Loucy (cell line): ENCODE data around the gene CTBP2.

Experiments
- CTCF ChIP-seq: fragments of 200-600 bp; sonication (generic); conservative IDR thresholded peaks from 2 replicates; pipeline ENCODE4 v1.5.1; 2014; ENCODE audit warnings: mild to moderate bottlenecking, antibody characterized with exemption, low read length
- EZH2phosphoT487 ChIP-seq: fragments of 200-600 bp; IDR thresholded peaks from 2 replicates; pipeline ENCODE4 v1.6.1; 2018; ENCODE audit warnings: antibody characterized with exemption, mild to moderate bottlenecking, moderate library complexity, borderline replicate concordance

- no peak for TF ChIP-seq CTCF
- no peak for TF ChIP-seq EZH2phosphoT487
Observed at GRCh38 chr10:125010362-125010761, 150.0 kb downstream of the CTBP2 start.
